Measurements from ENCODE around the gene DHRS11.

Gene DHRS11

DNA sequence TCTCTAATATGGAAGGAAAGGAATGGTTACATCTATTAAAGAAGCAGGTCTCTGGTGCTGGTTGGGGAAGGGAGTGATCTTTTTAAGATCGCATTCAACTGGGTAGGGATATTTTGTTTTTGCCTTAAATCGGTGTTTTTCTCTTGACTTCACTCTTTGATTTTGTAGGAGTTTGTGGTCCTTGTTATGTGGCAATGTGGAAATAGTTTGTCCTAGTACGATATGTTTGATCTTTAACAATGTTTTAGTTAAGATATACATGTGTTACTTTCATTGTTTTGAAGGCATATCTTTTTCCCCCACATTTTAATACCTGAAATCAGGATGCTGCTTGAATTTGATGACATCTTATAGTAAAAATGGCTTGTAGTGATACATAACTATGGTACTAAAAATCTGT is 38.2 kb upstream of the DHRS11 start:
- H3K4me1 ChIP-seq (ENCODE audit: control insufficient read depth, insufficient read depth, low read length): no peaks in the 10 kb centered on the region

DNA sequence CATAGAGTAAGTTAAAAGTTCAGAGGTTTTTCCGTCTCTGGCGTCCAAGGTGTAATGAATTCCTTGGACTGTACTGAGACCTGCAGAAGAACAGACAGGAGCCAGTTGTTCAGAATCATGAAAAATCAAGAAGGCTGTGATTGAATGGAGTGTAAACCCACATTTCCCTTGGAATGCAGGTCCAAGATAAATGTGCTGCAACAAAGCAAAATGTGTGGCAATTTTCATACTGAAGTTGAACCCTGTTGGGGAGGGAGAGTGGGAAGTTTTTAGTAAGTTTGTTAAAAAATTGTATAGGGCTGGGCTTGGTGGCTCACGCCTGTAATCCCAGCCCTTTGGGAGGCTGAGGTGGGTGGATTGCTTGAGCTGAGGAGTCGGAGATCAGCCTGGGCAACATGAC is 25.6 kb upstream of the DHRS11 start:
- no peak overlapping the region for H3K9ac ChIP-seq (ENCODE audit: low read depth, low read length)
- peaks cover 80% of the 10 kb centered on the region for H3K36me3 ChIP-seq (ENCODE audit: control insufficient read depth, insufficient read depth, low read length)
- H3K27ac ChIP-seq (ENCODE audit: low read depth, low read length): no peak overlapping the region
- H3K27me3 ChIP-seq (ENCODE audit: control insufficient read depth, insufficient read depth, low read length): no peaks in the 10 kb centered on the region
- no peaks in the 10 kb centered on the region for H3K9me3 ChIP-seq (ENCODE audit: control insufficient read depth, insufficient read depth, low read length)
- H3K4me1 ChIP-seq (ENCODE audit: control insufficient read depth, insufficient read depth, low read length): no peaks in the 10 kb centered on the region
- H3K4me3 ChIP-seq (ENCODE audit: low read depth, low read length): no peak overlapping the region

More for the DNA sequence above, 38.2 kb upstream of the DHRS11 start:
- no peaks in the 10 kb centered on the region for H3K27me3 ChIP-seq (ENCODE audit: control insufficient read depth, insufficient read depth, low read length)
- H3K9me3 ChIP-seq (ENCODE audit: control insufficient read depth, insufficient read depth, low read length): no peaks in the 10 kb centered on the region
- peaks cover 30% of the 10 kb centered on the region for H3K36me3 ChIP-seq (ENCODE audit: control insufficient read depth, insufficient read depth, low read length)
- no peak overlapping the region for H3K4me3 ChIP-seq (ENCODE audit: low read depth, low read length)
- H3K27ac ChIP-seq (ENCODE audit: low read depth, low read length): no peak overlapping the region
- no peak overlapping the region for H3K9ac ChIP-seq (ENCODE audit: low read depth, low read length)

GRCh38 chr17:36575028-36575427 is 16.7 kb upstream of the DHRS11 start:
- Histone ChIP-seq H3K4me3 (ENCODE audit: low read depth, low read length) (no peak overlapping the region), H3K36me3 (ENCODE audit: control insufficient read depth, insufficient read depth, low read length) (peaks cover 54% of the 10 kb centered on the region), H3K9me3 (ENCODE audit: control insufficient read depth, insufficient read depth, low read length) (no peaks in the 10 kb centered on the region), H3K9ac (ENCODE audit: low read depth, low read length) (no peak overlapping the region), H3K27ac (ENCODE audit: low read depth, low read length) (no peak overlapping the region), H3K27me3 (ENCODE audit: control insufficient read depth, insufficient read depth, low read length) (no peaks in the 10 kb centered on the region), H3K4me1 (ENCODE audit: control insufficient read depth, insufficient read depth, low read length) (no peaks in the 10 kb centered on the region)

- Histone ChIP-seq H3K4me1 (ENCODE audit: control insufficient read depth, insufficient read depth, low read length) (no peaks in the 10 kb centered on the region), H3K27ac (ENCODE audit: low read depth, low read length) (no peak overlapping the region), H3K36me3 (ENCODE audit: control insufficient read depth, insufficient read depth, low read length) (peaks cover 58% of the 10 kb centered on the region), H3K9me3 (ENCODE audit: control insufficient read depth, insufficient read depth, low read length) (no peaks in the 10 kb centered on the region), H3K4me3 (ENCODE audit: low read depth, low read length) (no peak overlapping the region), H3K9ac (ENCODE audit: low read depth, low read length) (no peak overlapping the region), H3K27me3 (ENCODE audit: control insufficient read depth, insufficient read depth, low read length) (no peaks in the 10 kb centered on the region)
Observed at GRCh38 chr17:36576793-36577192, 14.9 kb upstream of the DHRS11 start.

- Histone ChIP-seq H3K36me3 (ENCODE audit: control insufficient read depth, insufficient read depth, low read length) (peaks cover 64% of the 10 kb centered on the region), H3K27ac (ENCODE audit: low read depth, low read length) (no peak overlapping the region)
Observed at GRCh38 chr17:36578671-36579070, 13.0 kb upstream of the DHRS11 start.

GRCh38 chr17:36583787-36584186 is 7.9 kb upstream of the DHRS11 start:
- no peaks in the 10 kb centered on the region for H3K27me3 ChIP-seq (ENCODE audit: control insufficient read depth, insufficient read depth, low read length)
- H3K9ac ChIP-seq (ENCODE audit: low read depth, low read length): no peak overlapping the region
- no peaks in the 10 kb centered on the region for H3K9me3 ChIP-seq (ENCODE audit: control insufficient read depth, insufficient read depth, low read length)
- H3K4me1 ChIP-seq (ENCODE audit: control insufficient read depth, insufficient read depth, low read length): no peaks in the 10 kb centered on the region
- H3K36me3 ChIP-seq (ENCODE audit: control insufficient read depth, insufficient read depth, low read length): peaks cover 83% of the 10 kb centered on the region
- H3K27ac ChIP-seq (ENCODE audit: low read depth, low read length): no peak overlapping the region
- no peak overlapping the region for H3K4me3 ChIP-seq (ENCODE audit: low read depth, low read length)

More at GRCh38 chr17:36578671-36579070, 13.0 kb upstream of the DHRS11 start:
- H3K9me3 ChIP-seq (ENCODE audit: control insufficient read depth, insufficient read depth, low read length): no peaks in the 10 kb centered on the region
- H3K4me1 ChIP-seq (ENCODE audit: control insufficient read depth, insufficient read depth, low read length): no peaks in the 10 kb centered on the region
- no peak overlapping the region for H3K9ac ChIP-seq (ENCODE audit: low read depth, low read length)
- no peaks in the 10 kb centered on the region for H3K27me3 ChIP-seq (ENCODE audit: control insufficient read depth, insufficient read depth, low read length)
- no peak overlapping the region for H3K4me3 ChIP-seq (ENCODE audit: low read depth, low read length)

- Histone ChIP-seq H3K4me3 (ENCODE audit: low read depth, low read length) (no peak overlapping the region), H3K9me3 (ENCODE audit: control insufficient read depth, insufficient read depth, low read length) (no peaks in the 10 kb centered on the region), H3K9ac (ENCODE audit: low read depth, low read length) (no peak overlapping the region), H3K36me3 (ENCODE audit: control insufficient read depth, insufficient read depth, low read length) (peaks cover 76% of the 10 kb centered on the region), H3K27ac (ENCODE audit: low read depth, low read length) (no peak overlapping the region), H3K27me3 (ENCODE audit: control insufficient read depth, insufficient read depth, low read length) (no peaks in the 10 kb centered on the region), H3K4me1 (ENCODE audit: control insufficient read depth, insufficient read depth, low read length) (peaks cover 2% of the 10 kb centered on the region)
Observed at GRCh38 chr17:36586138-36586537, 5.5 kb upstream of the DHRS11 start.

DNA sequence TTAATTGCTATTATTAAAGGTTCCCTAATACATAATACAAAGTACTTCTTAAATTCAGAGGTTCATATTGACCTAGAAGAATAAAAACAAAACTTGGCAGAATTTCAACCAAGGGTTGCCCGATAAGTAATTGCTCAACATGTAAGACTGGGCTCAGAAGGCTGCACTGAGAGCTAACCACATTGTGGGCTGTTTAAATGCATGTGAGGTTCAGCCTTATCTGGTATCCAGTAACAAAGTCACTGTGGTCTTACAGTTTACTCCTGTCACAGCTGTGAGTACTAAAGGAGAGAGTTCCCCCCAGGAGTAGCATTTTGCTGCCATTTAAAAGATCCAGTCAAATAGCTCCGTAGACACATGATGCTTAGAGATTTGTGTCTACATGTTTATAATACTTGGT is 1.6 kb upstream of the DHRS11 start:
- Histone ChIP-seq H3K36me3 (ENCODE audit: control insufficient read depth, insufficient read depth, low read length) (peaks cover 48% of the 10 kb centered on the region), H3K27ac (ENCODE audit: low read depth, low read length) (no peak overlapping the region)

GRCh38 chr17:36592316-36592715 is 637 bp downstream of the DHRS11 start:
- H3K9ac ChIP-seq (ENCODE audit: low read depth, low read length): 0 out of 2 replicates have a peak overlapping the region, but pooled peaks have one; percentile 22
- H3K27ac ChIP-seq (ENCODE audit: low read depth, low read length): peak overlapping the region; percentile 87
- H3K4me1 ChIP-seq (ENCODE audit: control insufficient read depth, insufficient read depth, low read length): peaks cover 14% of the 10 kb centered on the region
- H3K9me3 ChIP-seq (ENCODE audit: control insufficient read depth, insufficient read depth, low read length): no peaks in the 10 kb centered on the region
- H3K27me3 ChIP-seq (ENCODE audit: control insufficient read depth, insufficient read depth, low read length): no peaks in the 10 kb centered on the region
- H3K4me3 ChIP-seq (ENCODE audit: low read depth, low read length): peak overlapping the region; percentile 85
- peaks cover 44% of the 10 kb centered on the region for H3K36me3 ChIP-seq (ENCODE audit: control insufficient read depth, insufficient read depth, low read length)

More for the DNA sequence above, 1.6 kb upstream of the DHRS11 start:
- Histone ChIP-seq H3K4me3 (ENCODE audit: low read depth, low read length) (no peak overlapping the region), H3K9ac (ENCODE audit: low read depth, low read length) (no peak overlapping the region), H3K27me3 (ENCODE audit: control insufficient read depth, insufficient read depth, low read length) (no peaks in the 10 kb centered on the region), H3K9me3 (ENCODE audit: control insufficient read depth, insufficient read depth, low read length) (no peaks in the 10 kb centered on the region), H3K4me1 (ENCODE audit: control insufficient read depth, insufficient read depth, low read length) (peaks cover 14% of the 10 kb centered on the region)

GRCh38 chr17:36592716-36593321 is 1.1 kb downstream of the DHRS11 start:
- peak overlapping the region; percentile 87 for H3K27ac ChIP-seq (ENCODE audit: low read depth, low read length)
- peak overlapping the region; percentile 85 for H3K4me3 ChIP-seq (ENCODE audit: low read depth, low read length)
- H3K9ac ChIP-seq (ENCODE audit: low read depth, low read length): peak overlapping the region; percentile 22; the same call in 1 of the 2 replicates
- peaks cover 43% of the 10 kb centered on the region for H3K36me3 ChIP-seq (ENCODE audit: control insufficient read depth, insufficient read depth, low read length)
- no peaks in the 10 kb centered on the region for H3K27me3 ChIP-seq (ENCODE audit: control insufficient read depth, insufficient read depth, low read length)
- no peaks in the 10 kb centered on the region for H3K9me3 ChIP-seq (ENCODE audit: control insufficient read depth, insufficient read depth, low read length)
- peaks cover 14% of the 10 kb centered on the region for H3K4me1 ChIP-seq (ENCODE audit: control insufficient read depth, insufficient read depth, low read length)

- Histone ChIP-seq H3K4me3 (ENCODE audit: low read depth, low read length) (peak overlapping the region; percentile 85; the same call in 1 of the 2 replicates), H3K27me3 (ENCODE audit: control insufficient read depth, insufficient read depth, low read length) (no peaks in the 10 kb centered on the region), H3K9ac (ENCODE audit: low read depth, low read length) (no peak overlapping the region), H3K4me1 (ENCODE audit: control insufficient read depth, insufficient read depth, low read length) (peaks cover 14% of the 10 kb centered on the region), H3K36me3 (ENCODE audit: control insufficient read depth, insufficient read depth, low read length) (peaks cover 43% of the 10 kb centered on the region), H3K9me3 (ENCODE audit: control insufficient read depth, insufficient read depth, low read length) (no peaks in the 10 kb centered on the region), H3K27ac (ENCODE audit: low read depth, low read length) (no peak overlapping the region)
Observed at GRCh38 chr17:36593656-36594316, 2.1 kb downstream of the DHRS11 start.
